ENCODE measurements around the gene CSF2.

CSF2 gene

GRCh38 chr5:132073231-132074013 lies at the start of gene CSF2:
CSF2 (plus strand) TSS chr5:132073789; CDS start chr5:132073824, 35 bp downstream.
- peak in 1 of 2 experiments; percentile 53 for DNase-seq

DNA sequence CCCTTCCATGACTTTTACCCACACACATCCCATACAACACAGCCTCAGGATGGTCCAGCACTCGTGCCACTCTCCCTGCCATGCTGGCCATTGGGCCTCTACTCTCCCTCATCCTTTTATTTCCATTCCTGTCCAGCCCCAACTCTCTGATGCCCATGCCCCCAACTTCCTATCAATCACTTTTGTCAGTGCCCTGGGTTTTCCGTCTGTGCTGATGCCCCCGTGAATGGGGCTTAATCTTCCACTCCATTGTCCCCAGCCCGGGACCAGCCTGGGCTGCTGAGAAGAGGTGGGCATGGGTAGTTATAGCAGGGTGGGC lies 49.5 kb upstream of the CSF2 start:
- no peak for DNase-seq

- no peak for DNase-seq
Measured at GRCh38 chr5:132024789-132025402, 48.7 kb upstream of the CSF2 start.

DNA sequence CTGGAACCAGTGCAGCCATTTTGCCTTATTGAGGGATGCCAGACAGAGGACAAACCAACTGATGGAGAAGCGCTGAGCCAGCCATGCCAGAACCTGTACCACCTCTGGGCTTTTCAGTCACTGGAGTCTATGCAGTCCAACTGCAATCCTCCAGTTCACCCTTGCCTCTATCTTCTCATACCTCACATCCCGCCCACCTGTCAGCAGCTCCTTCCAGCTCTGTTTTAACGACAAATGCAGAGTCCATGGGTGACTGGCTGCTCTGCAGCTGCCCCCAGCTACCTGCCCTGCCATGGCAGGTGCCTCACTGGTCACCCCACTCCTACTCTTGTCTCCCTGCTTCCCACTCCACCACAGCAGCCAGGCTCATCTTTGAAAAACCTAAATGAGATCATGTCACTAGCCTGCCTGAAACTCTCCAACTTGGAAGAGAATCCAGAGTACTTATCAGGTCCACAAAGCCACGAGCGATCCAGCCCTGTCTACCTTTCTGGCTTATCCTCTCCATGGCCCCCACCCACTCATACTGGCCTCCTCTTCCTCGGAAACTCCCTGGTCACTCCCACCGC lies 48.1 kb upstream of the CSF2 start:
- no peak for DNase-seq

GRCh38 chr5:132026516-132027008 lies 47.0 kb upstream of the CSF2 start:
- peak; percentile 54 to 61 for DNase-seq

DNA sequence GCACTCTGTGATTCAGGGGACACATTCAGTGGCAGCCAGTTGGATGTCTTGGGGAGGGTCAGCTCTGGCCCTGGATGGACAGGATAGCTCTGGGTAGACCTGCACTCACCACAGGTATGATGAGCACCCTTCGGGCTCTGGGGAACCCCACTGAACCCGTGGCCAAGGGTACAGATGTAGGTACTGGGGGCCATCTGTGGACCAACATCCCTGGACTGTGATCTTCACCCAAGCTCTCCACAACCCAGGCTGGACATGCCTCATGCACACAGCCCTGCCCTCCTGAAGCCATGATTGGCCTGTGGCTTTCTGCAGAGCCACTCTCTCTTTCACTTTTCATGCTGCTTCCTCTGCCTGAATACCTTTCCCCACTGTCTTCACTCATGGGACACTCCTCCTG lies 46.6 kb upstream of the CSF2 start:
- DNase-seq = no peak

DNA sequence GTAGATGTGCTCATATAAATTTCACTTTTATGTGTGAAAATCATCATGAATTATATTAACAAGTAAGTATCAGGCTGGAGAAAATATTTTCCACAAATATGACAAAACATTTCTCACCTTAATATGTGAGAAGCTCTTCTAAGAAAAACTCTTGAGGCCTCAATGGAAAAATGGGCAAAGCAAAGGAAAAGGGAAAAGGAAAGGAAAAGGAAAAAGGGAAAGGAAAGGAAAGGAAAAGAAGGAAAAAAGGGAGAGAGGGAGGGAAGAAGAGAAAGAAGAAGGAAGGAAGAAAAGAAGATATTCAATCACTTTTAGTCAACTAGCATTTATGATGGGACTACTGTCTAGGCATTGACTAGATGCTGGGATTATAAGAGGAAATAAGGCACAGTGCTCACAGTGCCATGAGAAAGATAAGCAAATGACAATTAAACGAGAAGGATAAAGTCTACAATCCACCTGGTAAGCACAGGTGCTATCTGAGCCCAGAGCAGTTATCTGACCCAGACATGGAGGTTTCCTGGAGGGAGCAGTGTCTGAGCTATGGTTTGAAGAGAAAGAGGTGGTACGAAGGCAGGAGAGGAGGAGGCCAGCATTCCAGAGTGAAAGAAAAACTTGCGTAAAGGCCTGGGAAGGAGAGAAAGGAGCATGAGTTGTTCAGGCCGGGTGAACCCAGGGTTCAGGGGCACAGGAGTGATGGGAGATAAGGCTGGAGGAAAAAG lies 43.8 kb upstream of the CSF2 start:
- DNase-seq = no peak

DNA sequence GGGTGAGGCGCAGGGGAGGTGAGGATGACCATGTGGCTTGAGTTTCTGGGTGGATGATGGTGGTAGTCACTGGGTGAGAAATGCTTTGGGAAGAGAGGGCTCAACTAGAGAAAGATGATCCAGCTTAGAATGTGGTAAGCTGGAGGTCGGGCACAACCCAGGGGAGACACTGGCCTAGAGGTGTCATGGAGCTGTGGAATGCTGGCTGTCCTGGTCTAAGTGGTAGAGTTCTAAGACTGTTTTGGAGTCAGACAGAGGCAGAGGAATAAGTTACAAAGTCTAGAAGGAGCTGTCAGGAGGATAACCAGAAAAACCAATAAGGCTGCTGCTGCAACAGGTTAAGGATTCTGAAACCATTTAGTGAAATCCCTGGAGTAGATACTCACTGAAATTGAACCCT lies 43.0 kb upstream of the CSF2 start:
- no peak for DNase-seq

- no peak for DNase-seq
Measured at GRCh38 chr5:132032196-132032595, 41.4 kb upstream of the CSF2 start.

GRCh38 chr5:132033122-132033521 lies 40.5 kb upstream of the CSF2 start:
- no peak for DNase-seq

DNA sequence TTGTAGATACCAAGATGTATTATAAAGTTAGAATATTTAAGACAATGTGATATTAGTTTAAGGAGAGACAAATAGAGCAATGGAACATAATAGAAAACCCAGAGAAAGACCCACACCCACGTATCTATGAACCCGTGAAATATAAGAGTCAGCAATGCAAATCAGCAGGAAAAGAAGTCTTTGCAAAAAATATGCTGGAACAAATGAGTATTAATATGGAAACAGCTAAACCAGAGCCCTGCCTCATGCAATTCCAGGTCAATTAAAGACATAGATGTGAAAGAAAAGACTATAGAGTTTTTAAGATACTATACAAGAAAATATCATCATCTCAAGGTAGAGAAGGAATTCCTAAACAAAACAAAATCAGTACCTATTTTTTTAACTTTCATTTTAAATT lies 36.2 kb upstream of the CSF2 start:
- DNase-seq = no peak

- no peak for DNase-seq
Measured at GRCh38 chr5:132044207-132044606, 29.4 kb upstream of the CSF2 start.

DNA sequence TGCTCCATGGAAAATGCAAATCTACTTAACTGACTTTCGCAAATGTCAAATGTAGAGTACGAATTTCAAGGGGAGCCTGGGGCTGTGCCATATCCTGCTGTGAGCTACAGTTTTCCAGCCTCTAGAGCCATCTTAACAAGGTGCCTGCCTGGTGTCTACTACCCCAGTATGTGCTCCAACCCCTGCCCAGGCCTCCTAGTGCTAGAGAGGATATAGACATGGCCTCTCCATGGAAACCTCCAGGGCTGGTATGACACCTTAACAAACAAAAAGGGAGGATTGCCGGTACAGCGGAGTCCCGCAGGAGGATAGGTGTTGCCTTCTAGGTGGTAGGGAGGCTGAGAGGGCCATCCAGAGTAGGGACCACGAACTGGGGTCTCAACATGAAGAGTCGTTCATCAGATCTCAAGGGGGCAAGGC lies 26.7 kb upstream of the CSF2 start:
- no peak for DNase-seq

- no peak for DNase-seq
Measured at GRCh38 chr5:132049093-132049492, 24.5 kb upstream of the CSF2 start.

DNA sequence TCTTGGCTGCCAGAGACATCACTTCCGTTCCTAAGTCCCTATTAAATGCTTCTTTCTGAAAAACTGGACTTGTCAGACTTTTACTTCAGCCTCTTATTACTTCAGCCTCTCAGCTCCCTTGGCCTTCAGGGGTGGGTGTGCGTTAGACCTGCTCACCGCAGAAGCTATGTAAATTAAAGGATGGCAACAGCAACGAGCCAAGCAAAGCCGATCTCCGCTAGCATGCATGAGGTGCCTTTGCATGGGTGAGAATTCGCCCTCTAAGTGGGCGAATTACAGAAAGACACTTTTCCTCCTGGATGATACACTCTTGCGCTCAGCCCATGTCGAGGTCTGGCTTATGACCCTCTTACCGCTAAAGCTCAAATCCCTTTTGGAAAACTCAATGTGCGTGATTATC lies 24.0 kb upstream of the CSF2 start:
- DNase-seq = no peak

GRCh38 chr5:132050136-132050535 lies 23.5 kb upstream of the CSF2 start:
- DNase-seq = no peak

DNA sequence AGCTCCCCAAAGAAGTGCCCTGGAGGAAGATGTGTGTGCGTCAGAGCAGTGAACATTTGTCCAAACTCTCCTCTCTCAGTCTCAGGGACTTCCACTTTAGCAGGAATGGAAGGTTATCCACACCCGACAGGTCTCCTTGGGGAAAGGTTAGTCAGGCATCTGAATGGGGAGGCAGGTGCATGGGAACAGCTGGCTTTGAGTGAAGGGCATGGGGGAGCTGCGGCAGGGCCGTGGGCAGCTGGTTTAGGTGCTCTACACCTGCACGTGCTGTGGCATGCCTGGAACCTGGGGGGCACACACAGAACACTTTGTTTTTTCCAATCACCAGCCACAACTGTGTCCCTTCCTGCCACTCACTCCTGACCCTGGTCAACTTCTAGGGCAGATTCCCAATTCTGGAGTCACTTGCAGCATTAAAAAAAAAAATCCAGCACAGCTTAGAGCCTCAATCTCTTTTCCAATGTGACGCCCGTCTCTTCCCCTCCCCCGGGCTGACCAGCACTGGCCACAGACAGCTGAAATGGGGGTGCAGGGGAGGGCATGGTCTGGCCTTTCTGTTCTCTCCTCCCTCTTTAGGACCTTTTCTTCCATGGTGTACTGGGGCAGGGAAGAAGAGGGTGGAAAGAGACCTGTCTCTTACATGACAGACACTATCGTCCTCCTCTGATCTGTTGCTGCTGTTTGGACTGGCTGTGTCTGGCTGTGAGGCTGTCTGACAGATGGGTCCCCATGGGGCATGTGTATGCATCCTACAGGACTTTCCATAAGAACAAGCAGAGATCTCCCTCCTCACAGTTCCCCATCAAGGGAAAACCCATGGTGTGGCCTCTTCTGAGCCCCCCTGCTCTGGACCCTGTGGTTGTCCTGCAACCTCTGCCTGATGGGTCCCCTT lies 22.7 kb upstream of the CSF2 start:
- no peak for DNase-seq

GRCh38 chr5:132052520-132052919 lies 21.1 kb upstream of the CSF2 start:
- no peak for DNase-seq

GRCh38 chr5:132053483-132053882 lies 20.1 kb upstream of the CSF2 start:
- no peak for DNase-seq

- no peak for DNase-seq
Measured at GRCh38 chr5:132054031-132054696, 19.4 kb upstream of the CSF2 start.

DNA sequence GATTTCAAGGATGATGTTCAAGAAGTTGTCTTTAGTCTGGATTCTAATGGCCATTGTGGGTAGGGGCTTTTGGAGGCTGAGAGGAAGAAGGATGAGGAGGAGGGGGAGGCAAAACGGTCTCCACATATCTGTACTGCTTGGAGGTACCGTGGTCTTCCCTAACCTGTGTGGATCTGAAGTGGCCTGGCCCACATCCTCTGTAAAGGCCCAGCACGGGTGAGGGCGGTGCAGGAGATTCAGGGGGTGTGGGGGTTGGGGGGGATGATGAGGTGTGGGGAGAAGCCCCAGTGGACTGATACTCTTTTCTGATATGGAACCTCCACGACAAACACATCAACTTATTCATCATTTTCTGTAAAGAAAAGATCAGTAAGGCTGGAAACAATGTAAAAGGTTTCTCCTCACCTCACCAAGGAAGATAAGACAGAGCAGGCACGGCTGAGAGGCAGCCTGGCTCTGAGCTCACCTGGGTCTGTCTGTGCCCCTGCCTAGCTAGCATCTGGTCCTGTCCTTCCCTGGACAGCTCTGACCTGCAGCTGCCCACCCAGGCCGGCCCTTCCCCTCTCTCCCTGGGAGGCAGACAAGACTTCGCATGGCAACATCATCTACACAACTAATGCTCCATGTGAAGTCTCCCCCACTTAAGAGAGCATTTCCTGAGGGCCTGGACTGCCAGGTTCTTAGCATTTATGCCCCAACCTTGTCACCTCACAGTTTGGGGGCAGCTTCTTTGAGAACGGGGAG lies 18.7 kb upstream of the CSF2 start:
- DNase-seq = no peak
